SK-N-SH (cell line): ENCODE results near the gene CANT1. TPM values are rescaled to one million over a fixed set of nuclear protein-coding genes. Genes with fewer than 3 reads are reported as not detected.

Experiments used
- CTCF ChIA-PET: fragments of 300-600, 350-600 bp; formaldehyde crosslinking; extraction: SDS; loops from one replicate; lab custom pipeline; 2021; lab: Yijun Ruan, JAX
- POLR2A ChIA-PET: fragments of 350-600 bp; sonication (Branson Sonifier 250); formaldehyde crosslinking; extraction: SDS; loops from one replicate; lab custom pipeline; 2020; ENCODE audit warnings: antibody characterized with exemption, inconsistent platforms; lab: Yijun Ruan, JAX
- DNase-seq: peaks from one replicate; pipeline ENCODE4 v3.0.0; 2012
- H2AFZ ChIP-seq: fragments of 200-600 bp; sonication (generic); 2 replicates; pipeline ENCODE4 v1.8.1; 2016; ENCODE audit warnings: antibody characterized with exemption, mild to moderate bottlenecking, low read depth
- H3F3A ChIP-seq: fragments of 200-600 bp; sonication (generic); replicated peaks from 2 replicates; pipeline ENCODE3; 2016; ENCODE audit warnings: antibody characterized with exemption, mild to moderate bottlenecking; ENCODE audit not compliant: insufficient read depth
- H3K27ac ChIP-seq, 2 experiments: fragments of 200-500 bp in 1 of 2; fragments of 200-600 bp in 1 of 2; sonication (Bioruptor generic) in 1 of 2; sonication (generic), shearing (Covaris generic) in 1 of 2; 2 replicates each; pipeline versions ENCODE4 v1.5.1 to v1.6.1; 2014 to 2016; ENCODE audit warnings: low read depth in 2 of 2, inconsistent platforms in 1 of 2, low read length in 1 of 2, mild to moderate bottlenecking in 1 of 2, mixed read lengths in 1 of 2
- H3K27me3 ChIP-seq: fragments of 200-600 bp; sonication (generic), shearing (Covaris generic); 2 replicates; pipeline ENCODE4 v1.6.1; 2016; ENCODE audit warnings: mixed run types; ENCODE audit not compliant: insufficient read depth
- H3K36me3 ChIP-seq, 2 experiments: fragments of 200-500 bp in 1 of 2; fragments of 200-600 bp in 1 of 2; sonication (Bioruptor generic) in 1 of 2; sonication (generic) in 1 of 2; replicated peaks in 1 of 2; 2 replicates each; pipeline versions ENCODE3 to v1.5.1; 2014 to 2016; ENCODE audit warnings: low read length in 1 of 2, mild to moderate bottlenecking in 1 of 2; ENCODE audit not compliant: insufficient read depth in 2 of 2, control insufficient read depth in 1 of 2
- H3K4me1 ChIP-seq, 2 experiments: fragments of 200-500 bp in 1 of 2; fragments of 200-600 bp in 1 of 2; sonication (Bioruptor generic) in 1 of 2; sonication (generic), shearing (Covaris generic) in 1 of 2; 2 replicates each; pipeline versions ENCODE4 v1.5.1 to v1.6.1; 2014 to 2016; ENCODE audit warnings: low read depth in 1 of 2, low read length in 1 of 2, mixed run types in 1 of 2; ENCODE audit not compliant: insufficient read depth in 2 of 2, control insufficient read depth in 1 of 2
- H3K4me2 ChIP-seq: fragments of 200-600 bp; sonication (generic), shearing (Covaris generic); 2 replicates; pipeline ENCODE4 v1.6.1; 2017; ENCODE audit warnings: mixed run types
- H3K4me3 ChIP-seq, 2 experiments: fragments of 200-500 bp in 1 of 2; fragments of 200-600 bp in 1 of 2; sonication (Bioruptor generic) in 1 of 2; sonication (generic), shearing (Covaris generic) in 1 of 2; 2 replicates each; pipeline versions ENCODE4 v1.5.1 to v1.8.1; 2014 to 2016; ENCODE audit warnings: low read depth in 2 of 2, inconsistent platforms in 1 of 2, low read length in 1 of 2, mild to moderate bottlenecking in 1 of 2, mixed read lengths in 1 of 2, moderate library complexity in 1 of 2
- H3K79me2 ChIP-seq: fragments of 200-600 bp; sonication (generic); 2 replicates; pipeline ENCODE4 v1.8.1; 2017; ENCODE audit warnings: mild to moderate bottlenecking; ENCODE audit not compliant: insufficient read depth
- H3K9ac ChIP-seq: fragments of 200-600 bp; sonication (generic); 2 replicates; pipeline ENCODE4 v1.6.1; 2017; ENCODE audit warnings: mixed run types
- H3K9me2 ChIP-seq: fragments of 200-600 bp; sonication (generic); 2 replicates; pipeline ENCODE4 v1.6.1; 2017; ENCODE audit warnings: mixed run types
- H3K9me3 ChIP-seq: fragments of 200-600 bp; sonication (generic); 2 replicates; pipeline ENCODE4 v1.6.1; 2017; ENCODE audit warnings: mixed run types, mild to moderate bottlenecking, moderate library complexity
- H4K20me1 ChIP-seq: fragments of 200-600 bp; sonication (generic); 2 replicates; pipeline ENCODE4 v1.6.1; 2017; ENCODE audit warnings: mild to moderate bottlenecking, mixed run types; ENCODE audit not compliant: insufficient read depth
- CHD2 ChIP-seq: fragments of 150-350 bp; IDR thresholded peaks from 2 replicates; pipeline ENCODE4 v1.6.1; 2018; ENCODE audit warnings: low read length; ENCODE audit not compliant: partially characterized antibody
- CTCF ChIP-seq: fragments of 200-600 bp; sonication (generic); IDR thresholded peaks from 2 replicates; pipeline ENCODE4 v1.6.1; 2017; ENCODE audit warnings: antibody characterized with exemption, mild to moderate bottlenecking, moderate library complexity
- EP300 ChIP-seq, 2 experiments: IDR thresholded peaks; 2 replicates each; pipeline versions ENCODE4 v1.4.0 to v1.6.1; 2012; ENCODE audit warnings: borderline replicate concordance in 1 of 2, low read depth in 1 of 2, low read length in 1 of 2
- EZH2phosphoT487 ChIP-seq: fragments of 200-600 bp; sonication (generic); IDR thresholded peaks from 2 replicates; pipeline ENCODE4 v1.6.1; 2017; ENCODE audit warnings: low read depth, mixed run types, mild to moderate bottlenecking, antibody characterized with exemption, moderate library complexity, borderline replicate concordance
- FOXJ3 ChIP-seq: sonication (generic); formaldehyde crosslinking; IDR thresholded peaks from 2 replicates; pipeline ENCODE4 v1.5.1; 2020; ENCODE audit warnings: mild to moderate bottlenecking, missing genetic modification reagents
- GABPA ChIP-seq: IDR thresholded peaks from 2 replicates; pipeline ENCODE4 v1.4.0; 2012; ENCODE audit warnings: low read depth, mild to moderate bottlenecking
- GATA2 ChIP-seq: sonication (generic); formaldehyde crosslinking; IDR thresholded peaks from 2 replicates; pipeline ENCODE4 v1.5.0; 2020; ENCODE audit warnings: mild to moderate bottlenecking, missing genetic modification reagents
- IRF3 ChIP-seq: fragments of 150-350 bp; IDR thresholded peaks from 2 replicates; pipeline ENCODE4 v1.6.1; 2016; ENCODE audit warnings: mild to moderate bottlenecking, low read depth, low read length
- MAX ChIP-seq: IDR thresholded peaks from 2 replicates; pipeline ENCODE4 v1.4.0; 2012; ENCODE audit warnings: low read depth
- MEF2A ChIP-seq: IDR thresholded peaks from 2 replicates; pipeline ENCODE4 v1.4.0; 2012; ENCODE audit warnings: low read depth, borderline replicate concordance
- NFIC ChIP-seq: IDR thresholded peaks from 2 replicates; pipeline ENCODE4 v1.4.0; 2012; ENCODE audit warnings: borderline replicate concordance
- NRF1 ChIP-seq: IDR thresholded peaks from 2 replicates; pipeline ENCODE4 v1.6.1; 2012; ENCODE audit warnings: low read depth, mild to moderate bottlenecking, low read length
- POLR2AphosphoS5 ChIP-seq: IDR thresholded peaks from 2 replicates; pipeline ENCODE4 v1.6.1; 2012; ENCODE audit warnings: low read depth, low read length
- RAD21 ChIP-seq: IDR thresholded peaks from 2 replicates; pipeline ENCODE4 v1.6.1; 2012; ENCODE audit warnings: mild to moderate bottlenecking, low read length
- RCOR1 ChIP-seq: fragments of 150-350 bp; IDR thresholded peaks from 2 replicates; pipeline ENCODE4 v1.6.1; 2017; ENCODE audit warnings: antibody characterized with exemption, low read length
- REST ChIP-seq: IDR thresholded peaks from 2 replicates; pipeline ENCODE4 v1.6.1; 2012; ENCODE audit warnings: mild to moderate bottlenecking, low read depth, low read length, moderate library complexity
- TAF1 ChIP-seq: IDR thresholded peaks from 2 replicates; pipeline ENCODE4 v1.6.1; 2012; ENCODE audit warnings: low read depth, mild to moderate bottlenecking, low read length, moderate library complexity, borderline replicate concordance
- USF1 ChIP-seq: IDR thresholded peaks from 2 replicates; pipeline ENCODE4 v1.4.0; 2012; ENCODE audit warnings: low read depth, borderline replicate concordance
- YY1 ChIP-seq: IDR thresholded peaks from 2 replicates; pipeline ENCODE4 v1.4.0; 2012; ENCODE audit warnings: low read depth, mild to moderate bottlenecking
- WGBS: methylation state at CpG from one replicate; pipeline ENCODE4 v1.1.6; 2017; ENCODE audit warnings: low lambda C conversion rate; 5-methylcytosine and 5-hydroxymethylcytosine counted together
- polyA plus RNA-seq, 3 experiments: library from polyadenylated mRNA; depleted of rRNA; stranded (reverse); fragments of >200 nt; gene quantifications; 2 replicates each; pipeline ENCODE4 v1.2.3, GENCODE V29; 2012

CANT1 gene
- polyA plus RNA-seq, 1 of the 3 experiments (the other 2 are of a cell fraction), result 87.4 TPM

- TF ChIP-seq USF1, result peak; percentile 87
- TF ChIP-seq NFIC, result peak; percentile 84; the same call in 1 of the 2 replicates
- peak; percentile 87 for TF ChIP-seq RCOR1
- TF ChIP-seq MEF2A, result no peak
- TF ChIP-seq TAF1, result peak; percentile 88
- peak in 1 of 2 experiments; percentile 87; a peak in 2 of 4 replicates for TF ChIP-seq EP300 (IDR thresholded peaks at IDR 0.05; ENCODE audit: borderline replicate concordance in 1 of 2, low read depth in 1 of 2, low read length in 1 of 2)
Measured at GRCh38 chr17:78979780-78980623, 29.6 kb downstream of the CANT1 start, which contains the start of gene LGALS3BP (continued).

GRCh38 chr17:78977997-78978973 is 31.3 kb downstream of the CANT1 start:
- H3K4me3 ChIP-seq, result peak overlapping the region; percentile 44 to 68
- ChIA-PET POLR2A (interaction anchor here (1.4 to 1.7 kb wide), 2 partner anchors 20 to 49 kb away, joined by 4 to 6 read pairs; no protein-coding TSS in a partner anchor), CTCF (interaction anchor here (0.6 to 26.0 kb wide), 13 partner anchors 9 to 436 kb away, joined by 3 to 458 read pairs (median 4); no protein-coding TSS in a partner anchor)
- peak; percentile 78 for DNase-seq
- H3K9me2 ChIP-seq, result no peaks in the 10 kb centered on the region
- no peaks in the 10 kb centered on the region for H3K27me3 ChIP-seq
- peak overlapping the region; percentile 94 for H3K4me2 ChIP-seq
- WGBS, result 74% methylated on average over 15 of the region's 21 CpGs
- peak overlapping the region; percentile 74; the same call in 1 of the 2 replicates for H3K9ac ChIP-seq
- H3K9me3 ChIP-seq, result no peaks in the 10 kb centered on the region
- peaks cover 29% of the 10 kb centered on the region for H3K79me2 ChIP-seq
- no peaks in the 10 kb centered on the region; the same call in 1 of the 2 replicates for H4K20me1 ChIP-seq
- peak overlapping the region in 1 of 2 experiments; percentile 56; a peak in 1 of 4 replicates for H3K27ac ChIP-seq
- H3K4me1 ChIP-seq, result peaks cover 20 to 63% of the 10 kb centered on the region in 2 experiments; a peak in 3 of 4 replicates
- peaks cover 0 to 25% of the 10 kb centered on the region in 2 experiments for H3K36me3 ChIP-seq
- peaks cover 15% of the 10 kb centered on the region for H3F3A ChIP-seq
- no peak overlapping the region for H2AFZ ChIP-seq
- TF ChIP-seq REST (no peak), NRF1 (no peak), IRF3 (no peak), GATA2 (CRISPR knock-in tag) (no peak), POLR2AphosphoS5 (no peak), RAD21 (0 out of 2 replicates have a peak, but pooled peaks have one; percentile 23), MAX (no peak), CHD2 (peak; percentile 15), YY1 (no peak), CTCF (peak; percentile 32), EZH2phosphoT487 (no peak), FOXJ3 (no peak), GABPA (no peak), EP300 (IDR thresholded peaks at IDR 0.05; ENCODE audit: borderline replicate concordance in 1 of 2, low read depth in 1 of 2, low read length in 1 of 2) (no peak)
